ENCODE data around the gene ZNF555. TPM values are rescaled to one million over a fixed set of nuclear protein-coding genes. Genes with fewer than 3 reads are reported as not detected.

ZNF555 gene
- total RNA-seq, 1 donor from 2014 or later, result 6.9 TPM

DNA sequence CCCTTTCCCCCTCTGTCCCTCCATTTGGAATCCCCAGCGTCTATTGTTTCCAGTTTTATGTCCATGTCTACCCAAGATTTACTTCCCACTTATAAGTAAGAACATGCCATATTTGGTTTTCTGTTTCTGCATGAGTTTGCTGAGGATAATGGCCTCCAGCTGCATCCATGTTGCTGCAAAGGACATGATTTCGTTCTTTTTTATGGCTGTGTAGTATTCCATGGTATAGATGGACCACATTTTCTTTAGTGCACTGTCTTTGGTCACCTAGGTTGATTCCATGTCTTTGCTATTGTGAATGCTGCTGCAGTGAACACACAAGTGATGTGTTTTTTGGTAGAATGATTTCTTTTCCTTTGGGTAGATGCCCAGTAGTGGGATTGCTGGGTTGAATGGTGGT lies 3.8 kb downstream of the ZNF555 start:
- Histone ChIP-seq H3K27me3 (no peaks in the 10 kb centered on the region), H3K36me3 (no peaks in the 10 kb centered on the region), H3K4me3 (no peak overlapping the region), H3K4me1 (peaks cover 10% of the 10 kb centered on the region), H3K9me3 (no peaks in the 10 kb centered on the region), H3K27ac (no peak overlapping the region)
- no peak for DNase-seq
- ATAC-seq, result no peak
- TF ChIP-seq, protein P1, sequence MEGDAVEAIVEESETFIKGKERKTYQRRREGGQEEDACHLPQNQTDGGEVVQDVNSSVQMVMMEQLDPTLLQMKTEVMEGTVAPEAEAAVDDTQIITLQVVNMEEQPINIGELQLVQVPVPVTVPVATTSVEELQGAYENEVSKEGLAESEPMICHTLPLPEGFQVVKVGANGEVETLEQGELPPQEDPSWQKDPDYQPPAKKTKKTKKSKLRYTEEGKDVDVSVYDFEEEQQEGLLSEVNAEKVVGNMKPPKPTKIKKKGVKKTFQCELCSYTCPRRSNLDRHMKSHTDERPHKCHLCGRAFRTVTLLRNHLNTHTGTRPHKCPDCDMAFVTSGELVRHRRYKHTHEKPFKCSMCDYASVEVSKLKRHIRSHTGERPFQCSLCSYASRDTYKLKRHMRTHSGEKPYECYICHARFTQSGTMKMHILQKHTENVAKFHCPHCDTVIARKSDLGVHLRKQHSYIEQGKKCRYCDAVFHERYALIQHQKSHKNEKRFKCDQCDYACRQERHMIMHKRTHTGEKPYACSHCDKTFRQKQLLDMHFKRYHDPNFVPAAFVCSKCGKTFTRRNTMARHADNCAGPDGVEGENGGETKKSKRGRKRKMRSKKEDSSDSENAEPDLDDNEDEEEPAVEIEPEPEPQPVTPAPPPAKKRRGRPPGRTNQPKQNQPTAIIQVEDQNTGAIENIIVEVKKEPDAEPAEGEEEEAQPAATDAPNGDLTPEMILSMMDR (IDR thresholded peaks at IDR 0.05), result no peak
- intact Hi-C loops (cut with DNase I), result no loop called here

DNA sequence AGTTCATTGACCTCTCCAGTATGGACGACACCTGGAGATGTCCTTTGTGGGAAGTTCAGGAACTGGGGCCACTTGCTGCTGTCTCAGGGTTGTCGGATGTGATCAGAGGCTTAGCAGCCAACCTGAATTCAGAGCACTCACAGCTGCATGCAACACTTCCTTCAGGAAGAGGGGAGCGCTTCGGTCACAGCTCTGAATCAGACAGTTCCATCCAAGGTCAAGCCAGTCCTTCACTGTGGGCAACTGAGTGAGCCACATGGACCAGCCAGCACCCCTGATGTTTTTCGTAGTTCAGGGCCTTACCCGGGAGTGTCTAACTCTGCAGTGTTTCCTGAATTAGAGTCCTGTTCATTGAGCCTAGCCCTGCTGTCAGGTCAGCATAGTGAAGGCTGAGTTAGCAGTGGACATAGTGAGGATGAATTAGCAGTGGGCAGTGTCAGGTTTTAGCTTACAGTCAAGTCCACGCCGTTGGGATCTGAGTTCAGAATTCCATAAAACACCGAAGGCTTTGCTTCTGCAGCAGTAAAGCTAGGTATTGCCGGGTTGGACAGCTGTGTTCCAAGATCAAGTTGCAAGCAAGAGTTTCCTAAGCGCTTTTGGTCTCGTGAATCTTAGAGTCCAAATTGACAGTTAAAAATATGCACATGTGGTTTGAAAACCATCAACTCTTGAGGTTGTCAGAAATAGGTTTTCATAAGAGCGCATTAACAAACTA lies 5.1 kb downstream of the ZNF555 start:
- no peak for ATAC-seq
- Histone ChIP-seq H3K9me3 (no peaks in the 10 kb centered on the region), H3K36me3 (peaks cover 6% of the 10 kb centered on the region), H3K27me3 (no peaks in the 10 kb centered on the region), H3K4me3 (no peak overlapping the region), H3K27ac (no peak overlapping the region), H3K4me1 (peaks cover 10% of the 10 kb centered on the region)
- TF ChIP-seq, protein P1 (IDR thresholded peaks at IDR 0.05), result no peak
- DNase-seq, result no peak
- intact Hi-C loops (cut with DNase I), result no loop called here

DNA sequence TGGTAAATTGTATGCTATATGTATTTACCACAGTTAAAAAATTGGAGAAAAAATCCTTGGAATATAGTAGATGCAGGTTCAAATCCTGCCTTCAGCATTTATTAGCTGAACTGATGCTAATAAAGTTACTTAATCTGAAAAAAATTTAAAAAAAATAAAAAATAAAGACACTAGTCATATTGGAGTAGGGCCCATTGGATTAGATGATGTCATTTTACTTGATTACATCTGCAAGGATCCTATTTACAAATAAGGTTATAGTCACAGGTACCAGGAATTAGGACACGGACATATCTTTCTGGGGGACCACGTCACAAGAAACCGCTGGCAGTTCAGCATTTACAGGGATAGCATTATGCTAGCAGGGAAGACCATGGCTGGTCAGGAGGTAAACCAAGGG lies 6.2 kb downstream of the ZNF555 start:
- TF ChIP-seq, protein P1 (IDR thresholded peaks at IDR 0.05), result no peak

DNA sequence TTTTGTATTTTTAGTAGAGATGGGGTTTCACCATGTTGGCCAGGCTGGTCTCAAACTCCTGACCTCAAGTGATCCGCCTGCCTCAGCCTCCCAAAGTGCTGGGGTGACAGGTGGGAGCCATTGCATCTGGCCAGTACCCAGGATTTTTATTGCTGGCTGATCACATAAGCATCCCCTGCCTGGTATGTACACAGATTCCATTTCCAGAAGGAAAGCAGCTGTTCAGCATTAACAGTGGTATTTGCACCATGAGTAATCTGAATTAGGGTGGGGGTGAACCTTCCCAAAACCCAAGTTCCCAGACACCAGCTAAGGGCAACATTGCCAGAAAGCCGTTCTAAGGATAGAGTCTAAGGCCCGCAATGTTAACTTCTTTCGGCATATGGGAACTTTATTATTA lies 7.3 kb downstream of the ZNF555 start:
- DNase-seq (no peak), ATAC-seq (no peak)
- no peaks in the 10 kb centered on the region for H3K4me1 ChIP-seq
- peaks cover 18% of the 10 kb centered on the region for H3K9me3 ChIP-seq
- peaks cover 29% of the 10 kb centered on the region for H3K36me3 ChIP-seq
- no peak overlapping the region for H3K27ac ChIP-seq
- intact Hi-C loops (cut with DNase I), result no loop called here
- H3K27me3 ChIP-seq, result no peaks in the 10 kb centered on the region
- no peak overlapping the region for H3K4me3 ChIP-seq
- TF ChIP-seq, protein P1 (IDR thresholded peaks at IDR 0.05), result no peak

More for the DNA sequence above, 6.2 kb downstream of the ZNF555 start:
- intact Hi-C loops (cut with DNase I), result no loop called here
- ATAC-seq, result no peak
- no peak for DNase-seq
- H3K27me3 ChIP-seq, result no peaks in the 10 kb centered on the region
- H3K36me3 ChIP-seq, result peaks cover 18% of the 10 kb centered on the region
- H3K9me3 ChIP-seq, result peaks cover 7% of the 10 kb centered on the region
- no peak overlapping the region for H3K4me3 ChIP-seq
- H3K4me1 ChIP-seq, result peaks cover 5% of the 10 kb centered on the region
- H3K27ac ChIP-seq, result no peak overlapping the region

DNA sequence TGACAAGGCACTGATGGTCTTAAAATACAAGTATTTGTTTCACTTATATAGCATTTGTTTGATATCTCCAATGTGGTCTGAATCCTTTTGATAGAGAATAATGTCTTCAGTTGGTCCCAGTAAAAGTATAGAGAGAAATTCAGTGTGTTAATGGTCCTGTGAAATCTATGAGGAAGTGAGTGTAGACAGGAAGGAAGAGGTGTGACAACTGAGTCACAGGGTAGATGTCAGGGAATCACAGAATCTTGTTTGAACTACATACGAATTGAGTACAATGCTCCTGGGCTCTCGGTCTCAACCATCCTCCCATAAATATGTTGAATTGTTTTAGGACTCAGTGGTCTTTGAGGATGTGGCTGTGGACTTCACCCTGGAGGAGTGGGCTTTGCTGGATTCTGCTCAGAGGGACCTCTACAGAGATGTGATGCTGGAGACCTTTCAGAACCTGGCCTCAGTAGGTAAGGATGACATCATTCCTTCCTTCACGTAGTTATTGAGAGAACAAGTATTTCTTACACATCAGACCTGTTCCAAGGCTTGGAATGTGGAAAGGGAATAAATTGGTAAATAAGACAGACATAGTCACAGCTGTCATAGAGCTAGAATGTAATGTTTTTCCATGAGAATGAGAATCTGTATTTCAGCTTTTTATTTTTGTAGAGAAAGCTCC lies 9.1 kb downstream of the ZNF555 start:
- H3K9me3 ChIP-seq, result peaks cover 32% of the 10 kb centered on the region
- peaks cover 38% of the 10 kb centered on the region for H3K36me3 ChIP-seq
- H3K27ac ChIP-seq, result no peak overlapping the region
- no peak overlapping the region for H3K4me3 ChIP-seq
- no peaks in the 10 kb centered on the region for H3K27me3 ChIP-seq
- DNase-seq, result no peak
- H3K4me1 ChIP-seq, result no peaks in the 10 kb centered on the region
- TF ChIP-seq, protein P1 (IDR thresholded peaks at IDR 0.05), result no peak
- intact Hi-C loops (cut with DNase I), result no loop called here
- no peak for ATAC-seq

All from upper lobe of right lung (tissue), 1 donor.